Fibroblast of skin of right biceps (primary cell): ENCODE measurements around the gene SNRNP35.
"Not testable (repeated sequence)": the region's sequence is repeated elsewhere in the genome, so short reads cannot be mapped to it uniquely, and the experiment has no call there.

Experiments
- DNase-seq: peaks from one replicate; pipeline ENCODE4 v3.0.0-alpha.2; 2013

SNRNP35 gene

DNA sequence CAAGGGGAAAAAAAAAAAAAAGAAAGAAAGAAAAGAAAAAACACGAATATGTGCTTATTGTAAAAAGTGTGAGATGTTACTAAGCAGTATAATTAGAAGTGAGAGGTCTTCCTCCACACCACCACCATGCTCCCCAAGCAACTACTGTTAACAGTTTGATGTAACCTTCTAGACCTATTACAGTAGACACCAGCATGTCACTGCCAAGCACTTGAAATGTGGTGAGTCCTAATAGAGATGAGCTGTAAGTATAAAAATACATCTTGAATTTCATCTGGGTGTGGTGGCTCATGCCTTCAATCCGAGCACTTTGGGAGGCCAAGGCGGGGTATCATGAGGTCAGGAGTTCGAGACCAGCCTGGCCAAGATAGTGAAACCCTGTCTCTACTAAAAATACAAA lies 8.1 kb upstream of the SNRNP35 start:
- no peak for DNase-seq

DNA sequence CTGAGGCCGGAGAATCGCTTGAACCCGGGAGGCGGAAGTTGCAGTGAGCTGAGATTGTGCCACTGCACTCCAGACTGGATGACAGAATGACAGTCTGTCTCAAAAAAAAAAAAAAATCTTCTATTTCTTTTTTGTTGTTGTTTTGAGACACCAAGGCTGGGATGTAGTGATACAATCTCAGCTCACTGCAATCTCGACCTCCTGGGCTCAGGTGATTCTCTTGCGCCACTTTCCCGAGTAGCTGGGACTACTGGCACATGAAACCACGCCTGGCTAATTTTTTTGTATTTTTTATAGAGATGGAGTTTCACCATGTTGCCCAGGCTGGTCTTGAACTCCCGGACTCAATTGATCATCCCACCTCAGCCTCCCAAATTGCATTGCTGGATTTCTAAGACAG lies 7.3 kb upstream of the SNRNP35 start:
- no peak for DNase-seq

DNA sequence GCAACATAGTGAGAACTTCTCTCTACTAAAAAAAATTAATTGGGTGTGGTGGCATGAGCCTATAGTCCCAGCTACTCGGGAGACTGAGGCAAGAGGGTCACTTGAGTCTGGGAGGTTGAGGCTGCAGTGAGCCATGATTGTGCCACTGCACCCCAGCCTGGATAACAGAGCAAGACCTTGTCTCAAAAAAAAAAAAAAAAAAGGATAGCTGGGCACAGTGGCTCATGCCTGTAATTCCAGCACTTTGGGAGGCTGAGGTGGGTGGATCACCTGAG lies 5.7 kb upstream of the SNRNP35 start:
- not testable (repeated sequence) for DNase-seq

GRCh38 chr12:123453165-123453564 lies 4.8 kb upstream of the SNRNP35 start:
- no peak for DNase-seq

DNA sequence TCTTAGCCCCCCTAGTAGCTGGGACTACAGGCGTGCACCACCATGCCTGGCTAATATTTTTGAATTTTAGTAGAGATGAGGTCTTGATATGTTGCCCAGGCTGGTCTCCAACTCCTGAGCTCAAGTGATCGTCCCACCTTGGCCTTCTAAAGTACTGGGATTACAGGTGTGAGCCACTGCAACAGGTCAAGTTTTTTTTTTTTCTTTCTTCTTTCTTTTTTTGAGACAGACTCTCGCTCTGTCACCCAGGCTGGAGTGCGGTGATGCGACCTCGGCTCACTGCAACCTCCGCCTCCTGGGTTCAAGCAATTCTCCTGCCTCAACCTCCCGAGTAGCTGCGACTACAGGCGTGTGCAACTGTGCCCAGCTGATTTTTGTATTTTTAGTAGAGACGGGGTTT lies 5.2 kb downstream of the SNRNP35 start:
- DNase-seq: not testable (repeated sequence)

DNA sequence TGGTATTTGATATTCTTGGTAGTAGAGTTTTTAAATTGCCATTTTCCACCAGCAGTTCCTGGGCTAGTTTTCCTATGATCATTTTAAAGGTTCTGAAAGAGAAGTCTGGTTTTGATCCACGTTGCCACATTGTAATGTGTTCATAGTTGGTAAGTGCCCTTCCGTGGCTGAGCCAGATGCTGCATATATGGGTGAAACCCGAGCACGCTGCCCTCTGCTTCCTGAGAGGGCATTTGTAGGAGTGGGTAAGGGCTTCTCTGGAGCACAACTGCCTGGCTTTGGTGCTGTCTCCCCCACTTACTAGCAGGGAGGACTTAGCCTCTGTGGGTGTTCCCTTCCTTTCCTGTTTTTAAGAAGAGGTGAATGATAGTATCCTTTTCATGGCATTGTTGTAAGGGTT lies 7.1 kb downstream of the SNRNP35 start:
- no peak for DNase-seq

DNA sequence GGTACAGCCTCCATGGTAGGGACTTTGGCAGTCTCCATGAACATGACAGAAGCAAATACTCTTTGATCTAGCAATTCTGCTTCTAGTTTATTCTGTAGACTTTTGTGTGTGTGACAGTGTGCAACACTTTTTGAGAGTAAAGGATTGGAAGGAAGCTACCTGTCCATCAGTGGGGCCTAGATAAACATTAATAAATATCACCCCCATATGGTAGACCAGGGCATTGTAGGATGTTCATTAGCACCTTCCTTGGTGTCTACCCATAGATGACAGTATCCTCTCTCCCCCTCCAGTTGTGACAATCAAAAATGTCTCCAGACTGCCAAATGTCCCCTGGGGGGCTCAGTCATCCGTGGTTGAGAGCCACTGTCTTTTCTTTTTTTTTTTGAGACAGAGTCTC lies 10.8 kb downstream of the SNRNP35 start:
- no peak for DNase-seq

GRCh38 chr12:123469978-123470377 lies 12.0 kb downstream of the SNRNP35 start:
- no peak for DNase-seq

GRCh38 chr12:123471374-123472068 lies 13.6 kb downstream of the SNRNP35 start:
- peak; percentile 55 for DNase-seq

DNA sequence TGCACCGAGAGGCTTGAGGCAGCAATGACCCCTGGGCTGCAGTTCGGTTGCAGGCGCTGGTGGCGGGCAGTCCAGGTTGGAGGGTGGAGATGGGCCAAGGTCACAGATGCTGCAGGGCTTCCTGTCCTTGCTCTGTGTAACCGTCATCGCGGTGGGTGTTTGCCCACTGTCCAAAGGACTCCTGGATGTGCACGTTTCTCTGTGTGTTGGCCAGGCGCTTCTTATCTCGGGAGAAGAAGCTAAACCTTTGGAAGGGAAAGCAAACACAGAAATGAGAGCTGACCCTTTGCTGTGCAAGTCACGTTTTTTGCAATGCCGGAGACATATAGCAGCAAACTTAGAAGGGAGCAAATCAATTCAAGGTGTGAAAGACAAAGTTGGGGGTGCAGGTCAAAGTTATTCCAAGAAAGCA lies 14.5 kb downstream of the SNRNP35 start:
- DNase-seq: no peak

GRCh38 chr12:123474485-123475245 lies 16.7 kb downstream of the SNRNP35 start:
- DNase-seq: no peak

DNA sequence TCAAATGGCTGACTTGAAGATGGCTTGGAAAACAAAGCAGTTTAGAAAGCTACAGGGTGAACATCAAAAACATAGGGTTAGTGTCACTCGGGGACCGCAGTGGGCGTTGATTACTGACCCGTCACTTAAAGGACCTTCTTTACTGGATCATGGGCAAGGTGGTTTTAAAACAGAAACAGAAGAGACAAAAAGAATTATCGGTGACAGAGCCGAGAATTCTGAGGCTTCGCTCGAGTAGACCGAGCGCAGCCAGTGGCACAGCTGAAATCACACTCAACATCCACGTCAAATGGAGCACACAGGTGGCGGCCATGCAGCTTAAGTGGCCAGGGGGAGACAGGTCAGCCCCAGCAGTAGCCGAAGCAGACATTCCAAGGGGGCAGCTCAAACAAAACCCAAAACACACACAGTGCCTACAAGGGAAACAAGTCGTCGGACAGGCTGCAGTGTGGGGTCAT lies 17.3 kb downstream of the SNRNP35 start:
- DNase-seq: no peak

GRCh38 chr12:123478069-123478468 lies 20.1 kb downstream of the SNRNP35 start:
- no peak for DNase-seq

GRCh38 chr12:123478762-123479161 lies 20.8 kb downstream of the SNRNP35 start:
- DNase-seq: peak; percentile 25

DNA sequence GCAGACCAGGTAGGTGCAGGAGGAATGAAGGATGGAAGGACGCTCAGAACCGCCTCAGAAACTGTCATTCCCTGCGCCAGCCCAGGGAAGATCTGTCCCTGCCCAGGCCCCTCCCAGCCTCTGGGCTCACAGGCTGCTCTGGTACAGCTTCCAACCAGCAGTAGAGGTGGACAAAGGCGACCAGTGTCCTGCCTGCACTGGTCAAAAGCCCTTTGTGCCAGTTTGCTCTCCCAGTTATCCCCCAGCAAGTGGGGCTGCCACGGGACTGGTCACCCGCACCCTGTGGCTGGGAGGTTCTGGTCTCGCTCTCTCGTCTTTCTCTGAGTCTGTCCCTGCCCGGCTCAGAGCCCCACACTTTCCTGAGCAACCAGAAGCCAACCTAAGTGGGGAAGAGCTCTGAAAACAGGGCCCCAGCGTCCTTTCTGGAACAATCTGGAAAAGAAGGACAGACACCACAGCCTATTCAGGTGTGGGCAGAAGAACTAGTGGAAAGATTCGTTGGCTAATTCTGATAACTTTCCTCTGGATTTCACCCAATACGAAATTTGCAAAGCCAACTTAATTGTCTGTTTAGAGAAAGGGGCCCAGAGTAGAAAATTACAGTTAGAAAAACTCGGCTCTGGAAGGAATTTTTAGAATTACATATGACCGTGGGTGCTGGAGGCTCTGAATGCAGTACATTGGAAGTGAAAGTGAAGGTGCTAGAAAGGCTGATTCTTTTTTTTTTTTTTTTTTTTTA lies 21.7 kb downstream of the SNRNP35 start:
- no peak for DNase-seq

DNA sequence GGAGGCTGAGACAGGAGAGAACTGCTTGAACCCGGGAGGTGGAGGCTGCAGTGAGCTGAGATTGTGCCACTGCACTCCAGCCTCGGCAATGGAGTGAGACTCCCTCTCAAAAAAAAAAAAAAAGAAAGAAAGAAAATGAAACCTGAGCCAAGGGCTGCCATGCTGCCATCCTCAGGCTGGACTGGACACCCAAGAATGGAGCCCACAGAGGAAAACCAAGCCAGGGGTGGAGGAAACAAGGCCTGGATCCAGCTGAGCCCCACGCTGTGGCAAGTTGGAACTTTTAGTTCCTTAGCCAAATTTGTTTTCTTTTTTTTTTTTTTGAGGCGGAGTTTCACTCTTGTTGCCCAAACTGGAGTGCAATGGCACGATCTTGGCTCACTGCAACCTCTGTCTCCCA lies 23.3 kb downstream of the SNRNP35 start:
- DNase-seq: not testable (repeated sequence)

- no peak for DNase-seq
These were observed 24.9 kb downstream of the SNRNP35 start for GRCh38 chr12:123482876-123483275.

DNA sequence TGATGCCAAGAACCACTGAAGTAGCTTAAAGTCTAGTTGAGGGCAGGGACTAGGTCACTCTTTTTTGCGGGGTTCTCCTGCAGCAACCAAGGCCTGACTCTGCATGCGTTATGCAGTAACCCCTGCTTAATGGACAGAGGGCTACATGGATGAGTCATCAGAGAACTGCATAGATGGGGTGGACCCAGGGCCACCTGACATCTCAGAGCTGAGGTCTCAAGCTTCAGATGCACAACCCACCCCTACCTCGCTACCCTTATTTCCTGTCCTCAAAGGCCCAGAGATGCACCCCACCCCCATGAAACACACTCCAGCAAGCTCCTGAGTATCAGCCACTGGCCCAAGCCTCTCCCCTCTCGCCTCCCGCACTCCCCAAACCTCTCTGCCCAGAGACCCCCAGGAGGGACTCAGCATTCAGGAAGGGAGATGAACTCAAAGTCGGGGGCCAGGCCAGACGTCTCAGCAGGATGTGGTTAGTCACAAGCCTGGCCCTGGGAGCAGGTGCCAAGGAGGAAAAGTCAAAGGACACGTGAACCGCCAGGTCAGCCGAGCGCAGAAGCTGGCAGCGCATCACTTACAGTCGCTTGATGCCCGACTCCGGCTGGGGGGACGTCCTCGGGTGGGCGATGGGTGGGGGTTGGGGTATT lies 25.8 kb downstream of the SNRNP35 start:
- DNase-seq: no peak

GRCh38 chr12:123485756-123486155 lies 27.8 kb downstream of the SNRNP35 start:
- DNase-seq: no peak

DNA sequence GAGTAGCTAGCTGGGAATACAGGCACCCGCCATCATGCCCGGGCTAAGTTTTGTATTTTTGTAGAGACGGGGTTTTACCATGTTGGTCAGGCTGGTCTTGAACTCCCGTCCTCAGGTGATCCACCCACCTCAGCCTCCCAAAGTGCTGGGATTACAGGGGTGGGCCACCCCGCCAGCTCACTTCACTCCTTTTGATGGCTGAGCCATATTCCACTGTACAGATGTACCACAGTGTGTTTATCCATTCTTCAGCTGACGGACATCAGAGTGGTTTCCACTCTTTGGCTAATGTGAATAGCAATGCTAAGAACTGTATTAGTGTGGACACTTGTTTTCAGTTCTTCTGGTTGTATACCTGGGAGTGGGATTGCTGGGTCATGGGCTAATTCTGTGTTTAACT lies 29.5 kb downstream of the SNRNP35 start:
- DNase-seq: no peak

DNA sequence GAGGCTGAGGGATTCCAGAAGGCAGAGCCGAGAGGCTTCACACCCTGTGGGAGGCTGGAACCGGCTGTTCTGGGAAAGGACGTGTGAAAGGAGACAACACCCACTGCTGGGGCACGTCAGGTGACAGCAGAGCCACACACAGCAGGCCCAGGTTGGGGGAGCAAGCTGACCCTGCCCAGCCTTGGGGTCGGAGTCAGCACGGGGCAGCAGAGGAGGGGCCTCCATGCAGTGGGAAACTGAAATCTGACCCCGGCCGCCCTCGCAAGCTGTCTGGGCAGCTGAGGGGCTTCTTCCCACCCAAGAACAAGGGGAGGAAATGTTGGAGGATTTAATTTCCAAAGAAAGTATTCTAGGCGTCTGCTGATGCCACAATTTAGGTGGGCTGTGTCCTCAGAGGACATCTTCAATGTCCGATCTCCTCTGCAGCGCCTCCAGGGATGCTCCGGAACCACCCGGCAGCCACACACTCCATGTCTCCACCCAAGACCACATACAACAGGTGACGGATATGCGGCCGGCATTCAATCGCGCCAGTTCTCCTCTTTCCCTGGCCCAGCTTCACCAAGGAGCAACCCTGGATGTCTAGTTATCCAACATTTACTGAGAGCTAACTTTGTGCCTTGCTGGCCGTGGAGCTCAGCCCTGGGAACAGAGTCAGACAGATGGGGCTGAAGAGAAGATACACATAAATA lies 30.7 kb downstream of the SNRNP35 start:
- no peak for DNase-seq

GRCh38 chr12:123489580-123489979 lies 31.6 kb downstream of the SNRNP35 start:
- DNase-seq: no peak

DNA sequence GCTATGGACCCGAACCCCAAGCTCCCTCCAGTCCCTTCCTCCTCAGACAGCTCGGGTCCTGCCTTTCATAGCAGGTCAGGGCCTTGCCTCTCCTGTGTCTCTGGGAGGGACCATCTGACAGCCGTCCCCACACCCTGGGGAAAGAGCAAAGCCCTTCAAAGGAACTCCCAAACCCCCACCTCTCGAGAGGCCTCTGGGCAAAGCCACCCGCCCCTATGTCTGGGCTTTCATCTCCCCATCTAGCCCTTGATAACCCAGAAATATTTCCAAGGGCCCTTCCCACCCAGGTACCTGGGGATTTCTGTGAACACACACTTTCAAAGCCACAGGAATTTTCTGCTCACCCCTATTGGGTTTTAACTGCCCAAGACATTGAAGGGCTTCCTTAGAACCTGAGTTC lies 32.1 kb downstream of the SNRNP35 start:
- DNase-seq: no peak
